Measurements from ENCODE around the gene FAM241A. TPM values are rescaled to one million over a fixed set of nuclear protein-coding genes. Genes with fewer than 3 reads are reported as not detected.

FAM241A gene
- total RNA-seq, 1 donor from 2014 or later, result 1.2 TPM

DNA sequence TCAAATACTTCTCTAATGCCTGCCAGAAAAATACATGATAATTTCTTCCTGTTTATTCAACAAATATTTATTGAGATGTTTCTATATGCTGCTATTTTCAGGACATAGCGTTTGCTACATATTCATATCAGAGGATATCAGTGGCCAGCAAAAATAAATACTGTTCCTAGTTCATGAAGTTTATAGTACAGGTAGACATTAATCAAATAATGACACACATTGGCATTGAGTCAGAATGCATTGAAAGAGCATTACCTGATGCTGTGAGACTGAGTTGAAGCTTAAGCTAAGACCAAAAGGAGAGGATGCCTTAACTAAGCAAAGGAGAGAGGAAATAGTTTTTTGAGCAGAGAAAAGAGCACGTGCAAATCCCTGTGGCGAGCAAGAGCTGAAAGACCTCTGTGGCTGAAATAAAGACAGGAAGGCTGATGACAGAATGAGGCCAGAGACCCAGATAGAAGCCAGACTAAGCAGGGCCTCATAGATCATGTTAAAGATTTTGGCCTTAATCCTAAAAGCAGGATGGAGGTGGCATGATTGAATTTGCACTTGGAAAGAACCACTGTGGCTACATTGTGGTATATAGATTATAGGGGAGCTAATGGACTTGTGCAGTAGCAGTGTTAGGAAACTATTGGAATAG lies 36.2 kb downstream of the FAM241A start:
- Mint-ChIP-seq H3K4me3 (ENCODE audit: unreplicated experiment) (no peak overlapping the region), H3K36me3 (ENCODE audit: unreplicated experiment) (no peaks in the 10 kb centered on the region), H3K4me1 (ENCODE audit: low read depth, unreplicated experiment) (no peaks in the 10 kb centered on the region), H3K27ac (ENCODE audit: unreplicated experiment) (no peak overlapping the region), H3K27me3 (ENCODE audit: unreplicated experiment) (no peaks in the 10 kb centered on the region), H3K9me3 (ENCODE audit: unreplicated experiment) (no peaks in the 10 kb centered on the region)
- TF ChIP-seq, protein P1, sequence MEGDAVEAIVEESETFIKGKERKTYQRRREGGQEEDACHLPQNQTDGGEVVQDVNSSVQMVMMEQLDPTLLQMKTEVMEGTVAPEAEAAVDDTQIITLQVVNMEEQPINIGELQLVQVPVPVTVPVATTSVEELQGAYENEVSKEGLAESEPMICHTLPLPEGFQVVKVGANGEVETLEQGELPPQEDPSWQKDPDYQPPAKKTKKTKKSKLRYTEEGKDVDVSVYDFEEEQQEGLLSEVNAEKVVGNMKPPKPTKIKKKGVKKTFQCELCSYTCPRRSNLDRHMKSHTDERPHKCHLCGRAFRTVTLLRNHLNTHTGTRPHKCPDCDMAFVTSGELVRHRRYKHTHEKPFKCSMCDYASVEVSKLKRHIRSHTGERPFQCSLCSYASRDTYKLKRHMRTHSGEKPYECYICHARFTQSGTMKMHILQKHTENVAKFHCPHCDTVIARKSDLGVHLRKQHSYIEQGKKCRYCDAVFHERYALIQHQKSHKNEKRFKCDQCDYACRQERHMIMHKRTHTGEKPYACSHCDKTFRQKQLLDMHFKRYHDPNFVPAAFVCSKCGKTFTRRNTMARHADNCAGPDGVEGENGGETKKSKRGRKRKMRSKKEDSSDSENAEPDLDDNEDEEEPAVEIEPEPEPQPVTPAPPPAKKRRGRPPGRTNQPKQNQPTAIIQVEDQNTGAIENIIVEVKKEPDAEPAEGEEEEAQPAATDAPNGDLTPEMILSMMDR (IDR thresholded peaks at IDR 0.05; ENCODE audit: partially characterized antibody, unreplicated experiment), result no peak
- no peak for DNase-seq

DNA sequence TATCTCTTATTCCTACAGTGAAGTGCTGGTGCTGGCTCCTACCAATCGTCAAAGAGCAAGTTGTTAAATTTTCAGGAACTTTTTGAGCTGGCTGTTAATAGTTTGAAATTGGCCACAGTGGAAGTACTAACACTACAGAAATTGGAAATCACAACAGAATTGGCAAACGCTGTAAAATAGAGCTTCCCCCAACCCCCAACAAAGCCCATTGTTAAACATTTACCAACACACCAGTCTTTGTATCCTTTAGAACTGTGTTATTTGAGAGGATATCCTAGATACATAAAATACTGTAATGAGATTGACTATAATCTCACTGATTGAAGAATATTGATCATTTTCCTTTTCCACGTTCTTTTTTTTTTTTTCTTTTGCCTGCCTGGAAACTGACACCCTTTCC lies 37.4 kb downstream of the FAM241A start:
- Mint-ChIP-seq H3K27me3 (ENCODE audit: unreplicated experiment) (no peaks in the 10 kb centered on the region), H3K4me1 (ENCODE audit: low read depth, unreplicated experiment) (no peaks in the 10 kb centered on the region), H3K27ac (ENCODE audit: unreplicated experiment) (no peak overlapping the region), H3K4me3 (ENCODE audit: unreplicated experiment) (no peak overlapping the region), H3K36me3 (ENCODE audit: unreplicated experiment) (no peaks in the 10 kb centered on the region), H3K9me3 (ENCODE audit: unreplicated experiment) (no peaks in the 10 kb centered on the region)
- TF ChIP-seq, protein P1 (IDR thresholded peaks at IDR 0.05; ENCODE audit: partially characterized antibody, unreplicated experiment), result no peak
- no peak for DNase-seq

DNA sequence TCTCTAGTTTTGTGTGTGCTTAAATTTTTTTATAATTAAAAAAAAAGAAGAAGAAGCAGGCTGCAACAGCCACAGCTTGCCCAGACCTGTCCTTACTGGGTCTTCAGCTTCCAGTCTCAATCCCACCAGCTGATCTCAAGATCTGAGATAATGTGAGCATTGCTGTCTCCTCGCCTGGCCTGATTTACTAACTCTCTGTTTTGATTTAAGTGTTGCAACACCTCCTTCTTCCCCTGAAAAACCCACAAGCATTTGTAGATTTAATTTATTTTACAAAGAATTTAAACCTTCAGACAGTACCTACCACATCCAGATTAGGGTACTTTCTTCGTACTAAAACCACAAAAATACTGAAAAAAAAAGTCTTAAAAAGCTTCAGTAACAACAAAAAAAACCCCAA lies 38.0 kb downstream of the FAM241A start:
- H3K4me1 Mint-ChIP-seq (ENCODE audit: low read depth, unreplicated experiment), result no peaks in the 10 kb centered on the region
- H3K27me3 Mint-ChIP-seq (ENCODE audit: unreplicated experiment), result no peaks in the 10 kb centered on the region

DNA sequence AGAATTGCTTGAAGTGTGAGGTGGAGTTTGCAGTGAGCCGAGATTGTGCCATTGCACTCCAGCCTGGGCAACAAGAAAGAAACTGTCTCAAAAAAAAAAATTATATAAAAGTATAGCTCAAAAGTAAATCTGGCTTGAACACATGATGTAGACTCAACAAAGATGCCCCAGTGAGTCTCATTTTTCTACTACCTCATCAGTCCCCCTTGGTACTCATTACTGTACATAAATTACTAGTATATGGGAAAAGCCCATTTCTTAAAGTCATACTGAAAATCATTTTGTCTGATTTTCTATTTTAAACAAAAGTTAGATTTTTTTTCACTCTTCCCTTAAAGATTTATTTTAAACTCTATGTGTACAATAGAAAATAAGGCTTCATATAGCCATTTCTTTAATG lies 39.2 kb downstream of the FAM241A start:
- H3K36me3 Mint-ChIP-seq (ENCODE audit: unreplicated experiment), result no peaks in the 10 kb centered on the region
- no peak overlapping the region for H3K27ac Mint-ChIP-seq (ENCODE audit: unreplicated experiment)
- no peaks in the 10 kb centered on the region for H3K9me3 Mint-ChIP-seq (ENCODE audit: unreplicated experiment)
- no peaks in the 10 kb centered on the region for H3K27me3 Mint-ChIP-seq (ENCODE audit: unreplicated experiment)
- TF ChIP-seq, protein P1 (IDR thresholded peaks at IDR 0.05; ENCODE audit: partially characterized antibody, unreplicated experiment), result no peak
- H3K4me1 Mint-ChIP-seq (ENCODE audit: low read depth, unreplicated experiment), result no peaks in the 10 kb centered on the region
- DNase-seq, result no peak
- no peak overlapping the region for H3K4me3 Mint-ChIP-seq (ENCODE audit: unreplicated experiment)

More for the DNA sequence above, 38.0 kb downstream of the FAM241A start:
- Mint-ChIP-seq H3K27ac (ENCODE audit: unreplicated experiment) (no peak overlapping the region), H3K36me3 (ENCODE audit: unreplicated experiment) (no peaks in the 10 kb centered on the region), H3K9me3 (ENCODE audit: unreplicated experiment) (no peaks in the 10 kb centered on the region), H3K4me3 (ENCODE audit: unreplicated experiment) (no peak overlapping the region)
- TF ChIP-seq, protein P1 (IDR thresholded peaks at IDR 0.05; ENCODE audit: partially characterized antibody, unreplicated experiment), result no peak
- DNase-seq, result no peak

DNA sequence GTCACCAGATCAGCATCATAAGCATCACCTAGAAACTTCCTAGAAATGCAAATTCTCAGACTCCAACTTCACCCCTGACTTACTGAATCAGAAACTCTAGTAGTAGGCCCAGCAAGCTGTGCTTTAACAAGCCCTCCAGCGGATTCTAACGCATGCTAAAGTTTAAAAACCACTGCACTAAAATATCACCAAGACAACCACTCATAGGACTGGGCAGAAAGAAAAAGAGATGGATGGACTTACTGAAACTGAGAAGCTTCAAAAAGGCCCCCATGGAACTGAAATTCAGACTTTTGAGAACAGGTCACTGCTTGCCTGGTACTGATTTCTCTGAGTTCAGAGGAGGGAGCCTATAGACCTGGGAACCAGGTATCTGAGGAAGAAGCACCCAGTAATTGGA lies 40.1 kb downstream of the FAM241A start:
- Mint-ChIP-seq H3K27ac (ENCODE audit: unreplicated experiment) (no peak overlapping the region), H3K36me3 (ENCODE audit: unreplicated experiment) (no peaks in the 10 kb centered on the region), H3K4me1 (ENCODE audit: low read depth, unreplicated experiment) (no peaks in the 10 kb centered on the region), H3K9me3 (ENCODE audit: unreplicated experiment) (no peaks in the 10 kb centered on the region), H3K4me3 (ENCODE audit: unreplicated experiment) (no peak overlapping the region), H3K27me3 (ENCODE audit: unreplicated experiment) (no peaks in the 10 kb centered on the region)
- no peak for DNase-seq
- TF ChIP-seq, protein P1 (IDR thresholded peaks at IDR 0.05; ENCODE audit: partially characterized antibody, unreplicated experiment), result no peak

All from glutamatergic neuron (in vitro differentiated cells).